Heart left ventricle (tissue), 13 donors: ENCODE measurements around the gene CREBBP.

Experiments used
- POLR2A ChIP-seq, 2 donors: fragments of 450-650 bp; IDR thresholded peaks; one replicate each; pipeline ENCODE4 v1.6.1; 2017; ENCODE audit warnings: antibody characterized with exemption in 2 of 2, mild to moderate bottlenecking in 2 of 2, moderate library complexity in 2 of 2
- TF ChIP-seq, protein P1 (sequence below), 12 donors: fragments of 200-600 bp; sonication (generic) in 4 of 12; IDR thresholded peaks; one replicate each; pipeline versions ENCODE4 v1.5.0 to v1.8.0; 2018 to 2022; ENCODE audit warnings: antibody characterized with exemption in 12 of 12, mild to moderate bottlenecking in 5 of 12
- donor health status: ischemic (EF 13 %, LVEDD 7.1; RV severe dilation, severe dysfunction).
- donor health status: DM: no; HTN: yes; CAD: no.
- donor health status: DM: no; HTN: no; CAD: no.
- donor health status: ischemic (EF 25% LVEDD 6.9; RV normal size, moderate dysfunction).
- donor health status: ischemic (EF 25% LVEDD 5.7; RV mildly dilated, moderate dysfunction).
- donor health status: ischemic (EF 35%, LVEDD 5.7; RV mildly dilated, moderate dysfunction).
- donor health status: nonischemic (EF 11% LVEDD 7.7; RV severe dilation, severe dysfunction).
- donor health status: DM: yes; HTN: yes; CAD: no.
- donor health status: PGD.
- donor health status: ischemic (EF 29% LVEDD 5.4; RV normal size, mild dysfunction).
- donor health status: nonischemic (EF 23%, LVEDD 6.1; RV moderate dilation, normal function).

DNA sequence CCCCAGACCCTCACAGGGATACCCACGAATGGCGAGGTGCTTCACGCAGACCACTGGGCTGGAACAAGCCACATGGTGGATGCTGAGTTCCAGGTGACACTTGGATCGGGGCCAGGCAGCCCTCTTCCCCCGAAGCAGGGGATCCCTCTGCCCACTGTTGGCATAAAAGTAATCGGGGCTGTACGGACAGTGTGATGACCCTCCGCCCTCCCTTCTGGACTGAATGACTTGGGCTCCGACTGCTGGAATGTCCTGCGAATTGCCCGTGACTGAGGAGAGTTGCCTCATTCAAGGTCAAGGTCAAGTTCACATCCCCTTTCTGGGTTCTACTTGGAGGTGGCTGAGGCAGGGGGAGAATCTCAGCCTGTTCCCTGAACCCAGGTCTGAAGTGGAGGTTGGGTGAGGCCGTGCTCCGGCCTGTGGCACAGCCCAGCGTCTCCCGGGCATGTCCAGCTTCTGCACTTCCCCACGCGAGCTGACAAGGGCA, 28.5 kb upstream of the CREBBP start:
- TF ChIP-seq, protein P1, sequence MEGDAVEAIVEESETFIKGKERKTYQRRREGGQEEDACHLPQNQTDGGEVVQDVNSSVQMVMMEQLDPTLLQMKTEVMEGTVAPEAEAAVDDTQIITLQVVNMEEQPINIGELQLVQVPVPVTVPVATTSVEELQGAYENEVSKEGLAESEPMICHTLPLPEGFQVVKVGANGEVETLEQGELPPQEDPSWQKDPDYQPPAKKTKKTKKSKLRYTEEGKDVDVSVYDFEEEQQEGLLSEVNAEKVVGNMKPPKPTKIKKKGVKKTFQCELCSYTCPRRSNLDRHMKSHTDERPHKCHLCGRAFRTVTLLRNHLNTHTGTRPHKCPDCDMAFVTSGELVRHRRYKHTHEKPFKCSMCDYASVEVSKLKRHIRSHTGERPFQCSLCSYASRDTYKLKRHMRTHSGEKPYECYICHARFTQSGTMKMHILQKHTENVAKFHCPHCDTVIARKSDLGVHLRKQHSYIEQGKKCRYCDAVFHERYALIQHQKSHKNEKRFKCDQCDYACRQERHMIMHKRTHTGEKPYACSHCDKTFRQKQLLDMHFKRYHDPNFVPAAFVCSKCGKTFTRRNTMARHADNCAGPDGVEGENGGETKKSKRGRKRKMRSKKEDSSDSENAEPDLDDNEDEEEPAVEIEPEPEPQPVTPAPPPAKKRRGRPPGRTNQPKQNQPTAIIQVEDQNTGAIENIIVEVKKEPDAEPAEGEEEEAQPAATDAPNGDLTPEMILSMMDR (IDR thresholded peaks at IDR 0.05), result peak in 1 of 12 donors; percentile 10
- TF ChIP-seq POLR2A (IDR thresholded peaks at IDR 0.05), result no peak
